ENCODE results near the gene BOD1.

BOD1 gene

GRCh38 chr5:173645437-173645807, 29.0 kb upstream of the BOD1 start:
- H3K4me1 Mint-ChIP-seq (ENCODE audit: low read depth) = no peaks in the 10 kb centered on the region
- H3K27me3 Mint-ChIP-seq = peaks cover 10% of the 10 kb centered on the region
- no peak overlapping the region for H3K27ac Mint-ChIP-seq
- no peaks in the 10 kb centered on the region for H3K9me3 Mint-ChIP-seq
- H3K36me3 Mint-ChIP-seq (ENCODE audit: low read depth) = no peaks in the 10 kb centered on the region
- H3K4me3 Mint-ChIP-seq = no peak overlapping the region

- Mint-ChIP-seq H3K4me3 (no peak overlapping the region), H3K4me1 (ENCODE audit: low read depth) (no peaks in the 10 kb centered on the region), H3K27me3 (peaks cover 4% of the 10 kb centered on the region), H3K9me3 (no peaks in the 10 kb centered on the region), H3K36me3 (ENCODE audit: low read depth) (no peaks in the 10 kb centered on the region), H3K27ac (no peak overlapping the region)
Observed at GRCh38 chr5:173644673-173645436, 28.4 kb upstream of the BOD1 start.

GRCh38 chr5:173643964-173644363, 27.5 kb upstream of the BOD1 start:
- no peaks in the 10 kb centered on the region for H3K9me3 Mint-ChIP-seq
- H3K27me3 Mint-ChIP-seq = peaks cover 4% of the 10 kb centered on the region
- H3K4me1 Mint-ChIP-seq (ENCODE audit: low read depth) = no peaks in the 10 kb centered on the region
- H3K4me3 Mint-ChIP-seq = no peak overlapping the region
- H3K27ac Mint-ChIP-seq = no peak overlapping the region
- H3K36me3 Mint-ChIP-seq (ENCODE audit: low read depth) = no peaks in the 10 kb centered on the region

DNA sequence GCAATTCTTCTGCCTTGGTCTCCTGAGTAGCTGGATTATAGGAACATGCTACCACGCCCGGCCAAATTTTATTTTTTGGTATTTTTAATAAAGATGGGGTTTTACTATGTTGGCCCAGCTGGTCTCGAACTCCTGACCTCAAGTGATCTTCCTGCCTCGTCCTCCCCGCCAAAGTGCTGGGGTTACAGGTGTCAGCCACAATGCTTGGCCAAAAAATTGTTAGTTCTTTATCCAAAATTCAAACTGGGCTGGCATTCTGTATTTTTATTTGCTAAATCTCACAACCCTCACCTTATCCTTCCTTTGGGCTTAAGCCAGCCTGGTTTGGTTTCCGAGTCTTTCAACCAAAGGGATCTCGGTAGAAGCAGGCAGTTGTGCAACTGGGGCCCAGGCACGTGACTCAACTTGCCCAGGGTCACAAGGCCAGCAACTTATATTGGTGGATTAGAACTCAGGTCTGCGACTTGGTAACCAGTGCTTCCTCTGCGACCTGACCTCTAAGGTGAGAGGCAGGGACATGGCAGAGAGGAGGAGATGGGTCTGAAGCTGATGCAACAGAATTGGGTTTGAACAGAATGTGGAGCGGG, 26.5 kb upstream of the BOD1 start:
- Mint-ChIP-seq H3K36me3 (ENCODE audit: low read depth) (no peaks in the 10 kb centered on the region), H3K4me1 (ENCODE audit: low read depth) (peaks cover 3% of the 10 kb centered on the region), H3K27ac (no peak overlapping the region), H3K9me3 (no peaks in the 10 kb centered on the region), H3K4me3 (no peak overlapping the region), H3K27me3 (peaks cover 4% of the 10 kb centered on the region)

DNA sequence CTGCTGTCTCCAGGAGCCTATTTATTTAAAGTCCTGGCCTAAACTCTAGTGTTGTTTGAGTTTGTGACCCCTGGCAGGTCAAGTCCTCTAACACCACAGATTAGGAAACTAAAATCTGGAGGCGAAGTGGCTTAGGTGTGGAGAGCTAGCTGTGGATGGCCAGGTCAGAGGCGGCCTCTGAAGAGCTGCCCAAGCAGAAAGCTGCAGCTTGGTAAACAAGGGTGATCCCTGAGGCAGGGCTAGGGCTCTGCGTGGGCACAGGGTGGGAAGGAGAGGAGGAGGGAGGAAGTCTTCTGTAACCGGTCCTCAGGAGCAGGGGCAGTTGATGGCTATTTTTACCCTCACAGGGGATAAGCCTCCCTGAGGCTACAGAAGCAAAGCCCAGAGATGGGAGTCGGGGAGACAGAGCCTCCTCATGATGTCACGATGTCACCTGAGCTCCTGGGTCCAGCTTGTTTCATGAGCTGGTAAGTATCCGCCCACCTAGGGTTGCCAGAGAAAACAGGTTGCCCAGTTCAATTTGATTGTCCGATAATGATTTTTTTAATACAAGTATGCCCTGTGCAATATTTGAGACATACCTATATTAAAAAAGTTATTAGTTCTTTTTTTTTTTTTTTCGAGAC, 25.9 kb upstream of the BOD1 start:
- Mint-ChIP-seq H3K4me3 (no peak overlapping the region), H3K4me1 (ENCODE audit: low read depth) (peaks cover 7% of the 10 kb centered on the region), H3K27ac (no peak overlapping the region), H3K9me3 (no peaks in the 10 kb centered on the region), H3K36me3 (ENCODE audit: low read depth) (no peaks in the 10 kb centered on the region), H3K27me3 (peaks cover 4% of the 10 kb centered on the region)

- Mint-ChIP-seq H3K27me3 (no peaks in the 10 kb centered on the region), H3K4me1 (ENCODE audit: low read depth) (peaks cover 11% of the 10 kb centered on the region), H3K9me3 (no peaks in the 10 kb centered on the region), H3K27ac (no peak overlapping the region), H3K36me3 (ENCODE audit: low read depth) (no peaks in the 10 kb centered on the region), H3K4me3 (no peak overlapping the region)
Observed at GRCh38 chr5:173640156-173640804, 23.8 kb upstream of the BOD1 start.

DNA sequence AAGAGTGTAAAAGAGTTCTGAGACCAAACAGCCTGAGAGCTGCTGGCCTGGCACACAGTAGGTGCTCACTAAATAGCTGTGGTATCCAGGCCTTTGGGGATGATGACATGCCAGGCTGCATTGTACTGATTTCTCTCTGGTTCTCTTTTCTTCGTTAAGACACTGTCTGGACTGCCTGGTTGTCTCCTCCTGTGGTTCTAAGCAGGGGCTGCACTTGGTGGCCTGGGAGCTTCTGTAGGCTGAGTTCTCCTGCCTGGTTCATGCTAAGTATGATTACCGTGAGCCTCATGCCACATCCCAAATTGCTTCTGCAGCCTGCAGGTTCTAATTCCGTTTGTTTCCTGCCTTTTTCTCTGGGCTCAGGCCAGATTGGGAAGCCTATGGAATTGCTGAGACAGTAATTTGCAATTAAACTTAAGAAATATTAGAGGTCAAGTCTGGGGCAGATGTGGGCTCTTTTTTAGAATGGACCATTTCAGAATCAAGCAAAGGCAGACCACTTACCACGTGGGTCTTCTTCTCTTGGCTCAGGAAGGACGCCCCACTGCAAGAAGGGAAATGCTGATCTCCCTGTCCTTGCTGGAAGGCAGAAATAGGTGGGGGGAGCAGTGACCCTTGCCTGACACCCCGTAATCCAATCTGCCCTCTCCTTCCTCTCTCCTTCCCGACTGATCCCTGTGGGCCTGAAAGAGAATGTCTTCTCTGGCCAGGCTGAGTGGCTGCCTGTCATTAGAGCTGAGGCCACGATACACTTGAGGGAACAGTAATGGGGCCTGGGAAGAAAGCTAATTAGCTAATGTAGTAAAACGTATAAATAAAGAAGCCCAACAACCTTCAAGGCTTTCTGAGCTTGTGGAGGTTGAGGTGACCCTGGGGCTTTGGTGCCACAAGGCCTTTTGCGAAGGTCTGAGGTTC, 21.9 kb upstream of the BOD1 start:
- Mint-ChIP-seq H3K27ac (no peak overlapping the region), H3K4me3 (no peak overlapping the region), H3K4me1 (ENCODE audit: low read depth) (peaks cover 14% of the 10 kb centered on the region), H3K9me3 (no peaks in the 10 kb centered on the region), H3K36me3 (ENCODE audit: low read depth) (no peaks in the 10 kb centered on the region), H3K27me3 (peaks cover 4% of the 10 kb centered on the region)

- H3K36me3 Mint-ChIP-seq (ENCODE audit: low read depth) = no peaks in the 10 kb centered on the region
- peak overlapping the region; percentile 27 for H3K27ac Mint-ChIP-seq
- H3K27me3 Mint-ChIP-seq = peaks cover 8% of the 10 kb centered on the region
- H3K9me3 Mint-ChIP-seq = no peaks in the 10 kb centered on the region
- peaks cover 14% of the 10 kb centered on the region for H3K4me1 Mint-ChIP-seq (ENCODE audit: low read depth)
- H3K4me3 Mint-ChIP-seq = peak overlapping the region; percentile 7
Observed at GRCh38 chr5:173637340-173637739, 20.9 kb upstream of the BOD1 start.

- H3K36me3 Mint-ChIP-seq (ENCODE audit: low read depth) = no peaks in the 10 kb centered on the region
- H3K4me1 Mint-ChIP-seq (ENCODE audit: low read depth) = peaks cover 14% of the 10 kb centered on the region
- no peaks in the 10 kb centered on the region for H3K9me3 Mint-ChIP-seq
- peaks cover 8% of the 10 kb centered on the region for H3K27me3 Mint-ChIP-seq
- no peak overlapping the region for H3K27ac Mint-ChIP-seq
- H3K4me3 Mint-ChIP-seq = no peak overlapping the region
Observed at GRCh38 chr5:173634465-173634983, 18.1 kb upstream of the BOD1 start.

- no peak overlapping the region for H3K4me3 Mint-ChIP-seq
- H3K9me3 Mint-ChIP-seq = no peaks in the 10 kb centered on the region
- no peaks in the 10 kb centered on the region for H3K36me3 Mint-ChIP-seq (ENCODE audit: low read depth)
- peaks cover 14% of the 10 kb centered on the region for H3K4me1 Mint-ChIP-seq (ENCODE audit: low read depth)
- H3K27ac Mint-ChIP-seq = no peak overlapping the region
- peaks cover 8% of the 10 kb centered on the region for H3K27me3 Mint-ChIP-seq
Observed at GRCh38 chr5:173633304-173633703, 16.9 kb upstream of the BOD1 start.

GRCh38 chr5:173631478-173631877, 15.0 kb upstream of the BOD1 start:
- Mint-ChIP-seq H3K27me3 (peaks cover 15% of the 10 kb centered on the region), H3K4me3 (no peak overlapping the region), H3K4me1 (ENCODE audit: low read depth) (peaks cover 3% of the 10 kb centered on the region), H3K9me3 (no peaks in the 10 kb centered on the region), H3K36me3 (ENCODE audit: low read depth) (no peaks in the 10 kb centered on the region), H3K27ac (peak overlapping the region; percentile 37)

GRCh38 chr5:173630724-173631365, 14.4 kb upstream of the BOD1 start:
- Mint-ChIP-seq H3K27ac (no peak overlapping the region), H3K27me3 (peaks cover 15% of the 10 kb centered on the region), H3K36me3 (ENCODE audit: low read depth) (no peaks in the 10 kb centered on the region), H3K4me1 (ENCODE audit: low read depth) (peaks cover 3% of the 10 kb centered on the region), H3K4me3 (no peak overlapping the region), H3K9me3 (no peaks in the 10 kb centered on the region)

- Mint-ChIP-seq H3K9me3 (no peaks in the 10 kb centered on the region), H3K27ac (no peak overlapping the region), H3K4me1 (ENCODE audit: low read depth) (peaks cover 1% of the 10 kb centered on the region), H3K27me3 (peaks cover 12% of the 10 kb centered on the region), H3K4me3 (no peak overlapping the region), H3K36me3 (ENCODE audit: low read depth) (no peaks in the 10 kb centered on the region)
Observed at GRCh38 chr5:173629628-173630027, 13.2 kb upstream of the BOD1 start.

- Mint-ChIP-seq H3K27me3 (peaks cover 11% of the 10 kb centered on the region), H3K27ac (no peak overlapping the region), H3K4me3 (no peak overlapping the region), H3K4me1 (ENCODE audit: low read depth) (no peaks in the 10 kb centered on the region), H3K36me3 (ENCODE audit: low read depth) (no peaks in the 10 kb centered on the region), H3K9me3 (no peaks in the 10 kb centered on the region)
Observed at GRCh38 chr5:173628501-173628900, 12.1 kb upstream of the BOD1 start.
